DND-41 (cell line): ENCODE measurements around the gene GCHFR.

ENCODE experiments used
- ATAC-seq: fragments of 200-7000 bp; cut with Tn5 transposase; 3 replicates; pipeline ENCODE4 v1.9.1; 2021; ENCODE audit warnings: low read depth; ENCODE audit not compliant: insufficient read depth
- DNase-seq: peaks from one replicate; pipeline ENCODE4 v3.0.0-alpha.2; 2020
- H2AFZ ChIP-seq: 2 replicates; pipeline ENCODE4 v1.6.0; 2012; ENCODE audit warnings: low read depth, low read length
- H3K27ac ChIP-seq: 2 replicates; pipeline ENCODE4 v1.5.1; 2012; ENCODE audit warnings: low read length, inconsistent platforms
- H3K27me3 ChIP-seq: fragments of 200-600 bp; sonication (generic); 2 replicates; pipeline ENCODE4 v1.6.0; 2012; ENCODE audit warnings: low read length, mild to moderate bottlenecking, inconsistent platforms; ENCODE audit not compliant: insufficient read depth, poor library complexity
- H3K36me3 ChIP-seq: 2 replicates; pipeline ENCODE4 v1.5.1; 2012; ENCODE audit warnings: low read length, inconsistent platforms; ENCODE audit not compliant: insufficient read depth
- H3K4me1 ChIP-seq: 2 replicates; pipeline ENCODE4 v1.5.1; 2012; ENCODE audit warnings: mild to moderate bottlenecking, low read length; ENCODE audit not compliant: insufficient read depth
- H3K4me2 ChIP-seq: 2 replicates; pipeline ENCODE4 v1.6.0; 2012; ENCODE audit warnings: mild to moderate bottlenecking, moderate library complexity, low read length, inconsistent platforms; ENCODE audit not compliant: insufficient read depth
- H3K4me3 ChIP-seq, 2 experiments: fragments of 200-600 bp in 1 of 2; shearing (Covaris generic) in 1 of 2; 2 replicates each; pipeline ENCODE4 v1.5.1; 2012 to 2016; ENCODE audit warnings: inconsistent platforms in 2 of 2, low read length in 2 of 2, mild to moderate bottlenecking in 2 of 2, low read depth in 1 of 2, moderate library complexity in 1 of 2
- H3K79me2 ChIP-seq: 2 replicates; pipeline ENCODE4 v1.6.0; 2012; ENCODE audit warnings: low read length, inconsistent platforms; ENCODE audit not compliant: insufficient read depth
- H3K9ac ChIP-seq: 2 replicates; pipeline ENCODE4 v1.6.0; 2012; ENCODE audit warnings: low read depth, mild to moderate bottlenecking, inconsistent platforms, low read length, moderate library complexity
- H3K9me3 ChIP-seq: 2 replicates; pipeline ENCODE4 v1.5.1; 2012; ENCODE audit warnings: low read length, moderate library complexity, mild to moderate bottlenecking, inconsistent platforms; ENCODE audit not compliant: insufficient read depth, severe bottlenecking
- H4K20me1 ChIP-seq: 2 replicates; pipeline ENCODE4 v1.6.0; 2012; ENCODE audit warnings: low read length; ENCODE audit not compliant: insufficient read depth
- EZH2 ChIP-seq: IDR thresholded peaks from 3 replicates; pipeline ENCODE4 v1.6.1; 2012; ENCODE audit warnings: borderline replicate concordance, low read depth, mild to moderate bottlenecking, moderate library complexity, low read length, inconsistent platforms; ENCODE audit not compliant: severe bottlenecking
- TF ChIP-seq, protein P1 (sequence below): IDR thresholded peaks from 2 replicates; pipeline ENCODE4 v1.5.1; 2012; ENCODE audit warnings: borderline replicate concordance, low read length, moderate library complexity, mild to moderate bottlenecking; ENCODE audit not compliant: poor library complexity, severe bottlenecking; ENCODE audit errors: extremely low read depth

The GCHFR gene

DNA sequence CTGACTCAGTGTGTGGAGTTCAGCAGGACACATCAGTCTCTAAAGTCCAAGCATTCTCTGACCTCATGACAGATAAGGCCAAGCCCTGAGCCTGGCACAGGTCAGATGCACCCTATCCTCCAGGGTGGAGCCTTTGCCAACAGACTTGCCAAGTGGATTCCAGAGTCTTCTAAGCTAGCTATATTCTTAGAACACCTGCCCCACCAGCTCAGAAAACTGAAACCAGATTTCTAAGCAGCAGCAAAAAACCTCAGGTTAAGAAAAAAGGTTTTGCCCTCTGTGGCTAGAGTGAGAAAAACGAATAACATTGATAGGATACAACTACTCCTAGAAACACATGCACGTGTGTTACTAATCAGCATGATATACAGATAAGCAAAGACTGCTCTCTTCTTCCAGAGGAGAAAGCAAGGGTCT lies 20.4 kb upstream of the GCHFR start:
- Histone ChIP-seq H4K20me1 (peaks cover 12% of the 10 kb centered on the region; the same call in 1 of the 2 replicates), H3K79me2 (no peaks in the 10 kb centered on the region), H3K9me3 (no peaks in the 10 kb centered on the region), H3K27ac (no peak overlapping the region; the same call in 1 of the 2 replicates), H3K27me3 (no peaks in the 10 kb centered on the region), H3K9ac (no peak overlapping the region), H3K4me2 (no peak overlapping the region), H3K4me1 (0 out of 2 replicates have a peak, but pooled peaks cover 2% of the 10 kb centered on the region), H3K4me3 (no peak overlapping the region), H3K36me3 (peaks cover 70% of the 10 kb centered on the region), H2AFZ (no peak overlapping the region)
- no peak for DNase-seq
- ATAC-seq = no peak
- no peak for TF ChIP-seq EZH2
- TF ChIP-seq, protein P1, sequence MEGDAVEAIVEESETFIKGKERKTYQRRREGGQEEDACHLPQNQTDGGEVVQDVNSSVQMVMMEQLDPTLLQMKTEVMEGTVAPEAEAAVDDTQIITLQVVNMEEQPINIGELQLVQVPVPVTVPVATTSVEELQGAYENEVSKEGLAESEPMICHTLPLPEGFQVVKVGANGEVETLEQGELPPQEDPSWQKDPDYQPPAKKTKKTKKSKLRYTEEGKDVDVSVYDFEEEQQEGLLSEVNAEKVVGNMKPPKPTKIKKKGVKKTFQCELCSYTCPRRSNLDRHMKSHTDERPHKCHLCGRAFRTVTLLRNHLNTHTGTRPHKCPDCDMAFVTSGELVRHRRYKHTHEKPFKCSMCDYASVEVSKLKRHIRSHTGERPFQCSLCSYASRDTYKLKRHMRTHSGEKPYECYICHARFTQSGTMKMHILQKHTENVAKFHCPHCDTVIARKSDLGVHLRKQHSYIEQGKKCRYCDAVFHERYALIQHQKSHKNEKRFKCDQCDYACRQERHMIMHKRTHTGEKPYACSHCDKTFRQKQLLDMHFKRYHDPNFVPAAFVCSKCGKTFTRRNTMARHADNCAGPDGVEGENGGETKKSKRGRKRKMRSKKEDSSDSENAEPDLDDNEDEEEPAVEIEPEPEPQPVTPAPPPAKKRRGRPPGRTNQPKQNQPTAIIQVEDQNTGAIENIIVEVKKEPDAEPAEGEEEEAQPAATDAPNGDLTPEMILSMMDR = no peak

DNA sequence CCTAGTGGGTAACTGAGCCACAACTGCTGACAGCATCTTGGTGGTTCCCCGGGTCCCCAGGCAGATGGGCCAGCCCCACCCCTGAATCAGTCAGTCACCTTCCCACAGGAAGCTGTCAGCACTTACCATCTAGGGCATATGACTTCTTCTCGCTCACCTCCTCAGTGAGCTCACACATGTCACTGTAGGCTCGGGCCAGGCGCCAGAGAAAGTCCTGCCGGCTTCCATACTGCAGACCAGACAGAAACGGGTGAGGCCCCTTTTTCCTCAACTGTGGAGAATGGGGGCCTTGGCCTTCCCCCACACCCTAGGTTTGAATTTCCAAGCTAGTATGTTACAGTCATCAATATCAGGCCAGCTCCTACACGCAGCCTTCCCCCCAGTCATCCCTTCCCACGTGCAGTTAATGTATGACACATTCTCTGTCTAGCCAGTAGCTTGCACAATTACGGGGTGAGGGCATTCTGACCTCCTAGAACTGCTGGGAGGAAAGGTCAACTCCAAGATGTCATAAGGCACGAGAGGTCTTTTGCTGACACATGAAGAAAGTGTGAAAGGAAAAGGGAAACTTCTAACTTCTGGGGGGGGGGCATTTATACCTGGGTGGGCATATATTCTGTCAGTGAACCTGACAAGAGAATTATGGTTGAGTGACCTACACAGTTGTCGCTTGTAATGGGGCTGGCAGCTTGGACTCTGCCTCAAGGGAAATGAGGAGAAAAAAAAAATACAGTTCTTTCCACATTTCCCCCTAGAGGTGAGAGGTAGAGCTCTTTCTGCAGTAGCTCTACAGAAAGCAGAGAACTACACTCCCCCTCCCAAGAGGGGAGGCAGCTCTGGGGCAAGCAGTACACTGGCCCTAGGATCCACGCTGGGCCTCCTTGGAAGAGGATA lies 19.7 kb upstream of the GCHFR start:
- Histone ChIP-seq H3K9me3 (no peaks in the 10 kb centered on the region), H3K27ac (no peak overlapping the region; the same call in 1 of the 2 replicates), H3K9ac (no peak overlapping the region), H3K79me2 (no peaks in the 10 kb centered on the region), H3K36me3 (peaks cover 65% of the 10 kb centered on the region), H2AFZ (no peak overlapping the region), H3K4me2 (no peak overlapping the region), H3K4me1 (0 out of 2 replicates have a peak, but pooled peaks cover 2% of the 10 kb centered on the region), H4K20me1 (peaks cover 12% of the 10 kb centered on the region; the same call in 1 of the 2 replicates), H3K4me3 (no peak overlapping the region), H3K27me3 (no peaks in the 10 kb centered on the region)
- ATAC-seq (peak; percentile 41; the same call in 2 of the 3 replicates), DNase-seq (no peak)
- TF ChIP-seq EZH2 = no peak
- TF ChIP-seq, protein P1 = no peak

DNA sequence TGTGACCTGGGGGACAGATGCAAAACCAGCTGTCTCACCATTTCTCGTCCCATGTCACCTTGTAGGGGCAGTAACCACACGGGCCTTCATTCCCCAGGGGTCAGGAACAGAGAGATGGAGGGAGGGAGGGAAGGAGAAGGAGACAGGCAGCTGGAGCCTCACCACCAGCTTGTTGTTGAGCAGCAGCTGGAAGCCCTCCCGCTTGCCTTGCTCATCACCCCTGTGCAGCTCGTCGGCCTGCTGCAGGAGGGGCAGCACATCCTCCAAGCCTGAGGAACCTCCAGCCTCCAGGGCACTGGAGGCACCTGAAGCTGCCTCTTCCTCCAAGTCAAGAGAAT lies 19.1 kb upstream of the GCHFR start:
- no peak for TF ChIP-seq EZH2
- TF ChIP-seq, protein P1 = no peak
- no peak overlapping the region for H2AFZ ChIP-seq
- no peaks in the 10 kb centered on the region for H3K79me2 ChIP-seq
- H4K20me1 ChIP-seq = peaks cover 11% of the 10 kb centered on the region; the same call in 1 of the 2 replicates
- DNase-seq = no peak
- 0 out of 2 replicates have a peak, but pooled peaks cover 2% of the 10 kb centered on the region for H3K4me1 ChIP-seq
- H3K36me3 ChIP-seq = peaks cover 65% of the 10 kb centered on the region
- no peak overlapping the region for H3K4me3 ChIP-seq
- no peak for ATAC-seq
- no peaks in the 10 kb centered on the region for H3K27me3 ChIP-seq
- H3K9me3 ChIP-seq = no peaks in the 10 kb centered on the region
- H3K9ac ChIP-seq = no peak overlapping the region
- H3K4me2 ChIP-seq = no peak overlapping the region
- H3K27ac ChIP-seq = no peak overlapping the region
